Measurements from ENCODE around the gene HDHD5. TPM values are rescaled to one million over a fixed set of nuclear protein-coding genes. Genes with fewer than 3 reads are reported as not detected.

The HDHD5 gene
- total RNA-seq, 1 experiment from 2014 or later, result 68.4 TPM

- no peak overlapping the region for H2BK20ac ChIP-seq (ENCODE audit: low read depth, low read length, poor library complexity, severe bottlenecking)
- peaks cover 1% of the 10 kb centered on the region for H3K27me3 Mint-ChIP-seq (ENCODE audit: low read depth)
- H2BK5ac ChIP-seq (ENCODE audit: insufficient read length, low read length), result no peak overlapping the region
- no peaks in the 10 kb centered on the region for H3K36me3 Mint-ChIP-seq (ENCODE audit: insufficient read depth in 1 of 3, low read depth in 3 of 3)
- H3K4me1 ChIP-seq (ENCODE audit: insufficient read depth, low read length), result peaks cover 5% of the 10 kb centered on the region; the same call in 1 of the 2 replicates
- no peaks in the 10 kb centered on the region for H3K9me3 ChIP-seq (ENCODE audit: control insufficient read depth, low read depth, low read length)
- peak; percentile 58; the same call in 2 of the 3 replicates for TF ChIP-seq CTCF (conservative IDR thresholded peaks at IDR 0.05)
- H4K8ac ChIP-seq (replicated peaks; ENCODE audit: insufficient read length, low read depth, low read length), result no peak overlapping the region
- H3K9me3 Mint-ChIP-seq, result no peaks in the 10 kb centered on the region
- H2BK120ac ChIP-seq (ENCODE audit: low read depth, low read length, poor library complexity, severe bottlenecking), result no peak overlapping the region
- no peak overlapping the region for H3T11ph ChIP-seq (ENCODE audit: low read length)
- no peaks in the 10 kb centered on the region for H3K79me1 ChIP-seq (ENCODE audit: insufficient read depth, low read depth, low read length, poor library complexity, severe bottlenecking)
- H3K27me3 ChIP-seq (ENCODE audit: insufficient read depth, low read length), result no peaks in the 10 kb centered on the region
- peaks cover 41 to 52% of the 10 kb centered on the region in 2 experiments for H3K4me1 Mint-ChIP-seq
- H3K18ac ChIP-seq (ENCODE audit: insufficient read length, low read depth, low read length), result no peak overlapping the region
- H3K14ac ChIP-seq (ENCODE audit: insufficient read depth, low read length), result no peak overlapping the region
- H3K23me2 ChIP-seq (ENCODE audit: insufficient read length, low read depth, low read length, poor library complexity, severe bottlenecking), result peaks cover 8% of the 10 kb centered on the region
- no peak overlapping the region for H3K9ac ChIP-seq (ENCODE audit: extremely low read depth, insufficient read length, low read length)
- H3K56ac ChIP-seq (ENCODE audit: insufficient read length, low read depth, low read length), result no peak overlapping the region
- no peak overlapping the region for H2BK12ac ChIP-seq (ENCODE audit: insufficient read length, low read depth, low read length)
- no peak overlapping the region for H3K27ac ChIP-seq (ENCODE audit: insufficient read length, low read depth, low read length)
- no peak overlapping the region for H3K23ac ChIP-seq (ENCODE audit: insufficient read length, low read depth, low read length)
- DNase-seq, result no peak
- no peak overlapping the region for H4K5ac ChIP-seq (ENCODE audit: insufficient read length, low read depth, low read length)
- no peaks in the 10 kb centered on the region for H4K20me1 ChIP-seq (ENCODE audit: control insufficient read depth, insufficient read depth, insufficient read length)
- no peaks in the 10 kb centered on the region for H3K79me2 ChIP-seq (ENCODE audit: insufficient read depth, low read length)
- H3K4me3 Mint-ChIP-seq, result peak overlapping the region in 1 of 2 experiments; percentile 62; a peak in 2 of 5 replicates
- H3K27ac Mint-ChIP-seq, result peak overlapping the region in 2 of 3 experiments; percentile 26 to 79; a peak in 5 of 7 replicates
- no CpG with 5 or more reads among the region's 8 CpGs for WGBS (ENCODE audit: extremely low coverage, insufficient read length, low lambda C conversion rate)
- no peak overlapping the region for H3K4ac ChIP-seq (ENCODE audit: low read depth, low read length)
- no peak overlapping the region for H2AFZ ChIP-seq (ENCODE audit: low read length)
- no peak overlapping the region for H2AK5ac ChIP-seq (ENCODE audit: insufficient read length, low read length)
- no peak overlapping the region for H2BK15ac ChIP-seq (ENCODE audit: low read depth, low read length)
- H3K4me2 ChIP-seq (ENCODE audit: insufficient read depth, insufficient read length, low read length), result no peak overlapping the region
- no peak overlapping the region for H4K91ac ChIP-seq (ENCODE audit: insufficient read length, low read depth, low read length)
Observed at GRCh38 chr22:17201285-17201945, 42.3 kb upstream of the HDHD5 start.
